ENCODE data around the gene WNT5B. TPM values are rescaled to one million over a fixed set of nuclear protein-coding genes. Genes with fewer than 3 reads are reported as not detected.

WNT5B gene
- total RNA-seq, 2 experiments from 2014 or later: 0.86 to 14.7 TPM

DNA sequence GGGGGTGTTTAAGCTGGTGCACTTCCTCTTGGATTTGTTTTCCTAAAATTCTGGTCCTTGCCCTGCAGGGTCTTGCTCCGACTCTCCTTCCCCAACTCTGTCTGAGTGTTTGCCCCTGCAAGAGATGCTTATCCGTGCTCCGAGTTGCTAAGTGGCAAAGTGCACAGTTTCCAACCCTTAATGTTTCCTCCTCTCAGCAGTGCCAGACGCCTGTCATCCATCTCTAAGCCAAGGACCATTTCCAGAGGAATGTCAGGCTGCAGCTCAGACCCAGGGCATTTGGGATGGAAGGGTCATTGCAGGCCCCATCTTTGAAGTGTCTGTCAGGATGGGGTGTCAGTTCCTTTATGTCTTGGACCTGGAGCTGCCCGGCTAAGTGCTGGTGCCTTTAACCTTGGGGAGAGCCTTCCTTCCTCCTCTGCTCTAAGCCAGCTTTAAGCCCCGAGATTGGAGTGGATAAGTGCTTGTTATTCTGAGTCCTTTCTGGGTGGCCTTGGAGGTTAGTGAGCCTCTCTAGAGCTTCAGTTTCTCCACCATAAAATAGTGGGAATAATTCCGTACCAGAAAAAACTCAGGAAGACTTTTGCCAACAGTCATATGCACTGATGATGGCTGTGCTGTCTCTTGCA lies 15.0 kb downstream of the WNT5B start:
- Histone ChIP-seq H3K27ac (ENCODE audit: low read depth, low read length, poor library complexity, severe bottlenecking) (no peak overlapping the region), H3K36me3 (ENCODE audit: insufficient read depth, low read length) (no peaks in the 10 kb centered on the region), H2AFZ (ENCODE audit: low read length) (no peak overlapping the region), H4K20me1 (ENCODE audit: insufficient read depth, low read length) (no peaks in the 10 kb centered on the region), H3K4me3 (ENCODE audit: low read depth, low read length, poor library complexity, severe bottlenecking) (no peak overlapping the region), H3K9me2 (ENCODE audit: insufficient read depth, low read length) (no peaks in the 10 kb centered on the region), H3K9me3 (ENCODE audit: low read length) (no peaks in the 10 kb centered on the region), H3K79me2 (ENCODE audit: insufficient read depth, low read depth, low read length) (no peaks in the 10 kb centered on the region), H3K4me1 (ENCODE audit: insufficient read depth, low read length, poor library complexity, severe bottlenecking) (no peaks in the 10 kb centered on the region), H3K4me2 (ENCODE audit: low read length) (no peak overlapping the region)
- TF ChIP-seq, protein P1, sequence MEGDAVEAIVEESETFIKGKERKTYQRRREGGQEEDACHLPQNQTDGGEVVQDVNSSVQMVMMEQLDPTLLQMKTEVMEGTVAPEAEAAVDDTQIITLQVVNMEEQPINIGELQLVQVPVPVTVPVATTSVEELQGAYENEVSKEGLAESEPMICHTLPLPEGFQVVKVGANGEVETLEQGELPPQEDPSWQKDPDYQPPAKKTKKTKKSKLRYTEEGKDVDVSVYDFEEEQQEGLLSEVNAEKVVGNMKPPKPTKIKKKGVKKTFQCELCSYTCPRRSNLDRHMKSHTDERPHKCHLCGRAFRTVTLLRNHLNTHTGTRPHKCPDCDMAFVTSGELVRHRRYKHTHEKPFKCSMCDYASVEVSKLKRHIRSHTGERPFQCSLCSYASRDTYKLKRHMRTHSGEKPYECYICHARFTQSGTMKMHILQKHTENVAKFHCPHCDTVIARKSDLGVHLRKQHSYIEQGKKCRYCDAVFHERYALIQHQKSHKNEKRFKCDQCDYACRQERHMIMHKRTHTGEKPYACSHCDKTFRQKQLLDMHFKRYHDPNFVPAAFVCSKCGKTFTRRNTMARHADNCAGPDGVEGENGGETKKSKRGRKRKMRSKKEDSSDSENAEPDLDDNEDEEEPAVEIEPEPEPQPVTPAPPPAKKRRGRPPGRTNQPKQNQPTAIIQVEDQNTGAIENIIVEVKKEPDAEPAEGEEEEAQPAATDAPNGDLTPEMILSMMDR (conservative IDR thresholded peaks at IDR 0.05; ENCODE audit: low read length): no peak
- TF ChIP-seq EZH2phosphoT487 (IDR thresholded peaks at IDR 0.05; ENCODE audit: borderline replicate concordance, low read depth, low read length): no peak
- intact Hi-C loops (cut with micrococcal nuclease; ENCODE audit: unreplicated experiment): no loop called here
- CTCF ChIA-PET (ENCODE audit: unreplicated experiment): no interaction called here
- no TSS peak for BruUV-seq (replicated peaks)
- POLR2A ChIA-PET: no interaction called here
- DNase-seq (ENCODE audit: low spot score): no peak

DNA sequence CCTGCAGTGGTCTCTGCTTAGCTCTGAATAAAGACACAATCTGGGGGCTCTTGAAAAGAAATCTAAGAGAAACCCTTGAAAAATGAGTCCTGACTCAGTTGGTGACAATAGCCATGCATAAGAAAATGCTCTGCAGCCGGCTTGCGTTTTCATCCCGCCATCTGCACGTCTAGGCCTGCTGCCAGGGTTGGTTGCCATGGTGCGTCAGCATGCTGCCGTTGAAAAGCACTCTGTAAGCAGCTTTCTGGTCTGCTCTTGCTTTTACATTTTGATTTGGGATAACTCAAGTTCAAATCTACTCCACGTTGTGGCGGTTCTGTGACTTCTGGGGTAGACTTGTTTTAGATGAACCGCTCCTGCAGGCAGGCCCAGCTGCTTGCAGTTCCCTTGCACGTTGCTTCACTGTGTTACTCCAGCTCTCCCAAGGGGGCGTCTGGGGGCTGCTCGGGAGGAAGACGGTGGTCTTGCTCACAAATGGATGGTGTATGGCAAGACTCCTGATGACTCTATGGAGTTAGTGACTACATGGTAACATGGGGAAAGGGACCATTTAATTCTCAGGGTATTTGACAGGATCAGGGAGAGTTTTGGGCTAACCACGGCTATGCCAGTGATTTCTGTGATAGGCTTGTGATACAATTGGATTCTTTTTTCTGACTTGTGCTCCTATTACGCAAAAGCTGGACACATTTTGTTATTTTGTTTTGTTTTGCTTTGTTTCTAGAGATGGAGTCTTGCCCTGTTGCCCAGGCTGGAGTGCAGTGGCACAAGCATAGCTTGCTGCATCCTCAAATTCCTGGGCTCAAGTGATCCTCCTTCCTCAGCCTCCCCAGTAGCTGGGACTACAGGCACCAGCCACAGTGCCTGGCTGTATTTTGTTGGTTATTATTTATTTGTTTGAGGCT lies 15.8 kb downstream of the WNT5B start:
- Histone ChIP-seq H3K36me3 (ENCODE audit: insufficient read depth, low read length) (no peaks in the 10 kb centered on the region), H3K4me3 (ENCODE audit: low read depth, low read length, poor library complexity, severe bottlenecking) (no peak overlapping the region), H3K9me2 (ENCODE audit: insufficient read depth, low read length) (no peaks in the 10 kb centered on the region), H3K9me3 (ENCODE audit: low read length) (no peaks in the 10 kb centered on the region), H3K4me2 (ENCODE audit: low read length) (no peak overlapping the region), H4K20me1 (ENCODE audit: insufficient read depth, low read length) (no peaks in the 10 kb centered on the region), H3K27ac (ENCODE audit: low read depth, low read length, poor library complexity, severe bottlenecking) (no peak overlapping the region), H3K79me2 (ENCODE audit: insufficient read depth, low read depth, low read length) (no peaks in the 10 kb centered on the region), H2AFZ (ENCODE audit: low read length) (no peak overlapping the region), H3K4me1 (ENCODE audit: insufficient read depth, low read length, poor library complexity, severe bottlenecking) (no peaks in the 10 kb centered on the region)
- no TSS peak for BruUV-seq (replicated peaks)
- ChIA-PET POLR2A (no interaction called here), CTCF (ENCODE audit: unreplicated experiment) (no interaction called here)
- DNase-seq (ENCODE audit: low spot score): no peak
- no peak for TF ChIP-seq EZH2phosphoT487 (IDR thresholded peaks at IDR 0.05; ENCODE audit: borderline replicate concordance, low read depth, low read length)
- TF ChIP-seq, protein P1 (conservative IDR thresholded peaks at IDR 0.05; ENCODE audit: low read length): no peak
- intact Hi-C loops (cut with micrococcal nuclease; ENCODE audit: unreplicated experiment): no loop called here

DNA sequence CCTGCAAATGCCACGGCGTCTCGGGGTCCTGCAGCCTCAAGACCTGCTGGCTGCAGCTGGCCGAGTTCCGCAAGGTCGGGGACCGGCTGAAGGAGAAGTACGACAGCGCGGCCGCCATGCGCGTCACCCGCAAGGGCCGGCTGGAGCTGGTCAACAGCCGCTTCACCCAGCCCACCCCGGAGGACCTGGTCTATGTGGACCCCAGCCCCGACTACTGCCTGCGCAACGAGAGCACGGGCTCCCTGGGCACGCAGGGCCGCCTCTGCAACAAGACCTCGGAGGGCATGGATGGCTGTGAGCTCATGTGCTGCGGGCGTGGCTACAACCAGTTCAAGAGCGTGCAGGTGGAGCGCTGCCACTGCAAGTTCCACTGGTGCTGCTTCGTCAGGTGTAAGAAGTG lies 16.8 kb downstream of the WNT5B start:
- TF ChIP-seq EZH2phosphoT487 (IDR thresholded peaks at IDR 0.05; ENCODE audit: borderline replicate concordance, low read depth, low read length): no peak
- TF ChIP-seq, protein P1 (conservative IDR thresholded peaks at IDR 0.05; ENCODE audit: low read length): no peak
- Histone ChIP-seq H3K4me1 (ENCODE audit: insufficient read depth, low read length, poor library complexity, severe bottlenecking) (no peaks in the 10 kb centered on the region), H3K4me2 (ENCODE audit: low read length) (no peak overlapping the region), H3K9me2 (ENCODE audit: insufficient read depth, low read length) (no peaks in the 10 kb centered on the region), H3K9me3 (ENCODE audit: low read length) (no peaks in the 10 kb centered on the region), H2AFZ (ENCODE audit: low read length) (no peak overlapping the region), H4K20me1 (ENCODE audit: insufficient read depth, low read length) (no peaks in the 10 kb centered on the region), H3K36me3 (ENCODE audit: insufficient read depth, low read length) (no peaks in the 10 kb centered on the region), H3K79me2 (ENCODE audit: insufficient read depth, low read depth, low read length) (no peaks in the 10 kb centered on the region), H3K4me3 (ENCODE audit: low read depth, low read length, poor library complexity, severe bottlenecking) (no peak overlapping the region), H3K27ac (ENCODE audit: low read depth, low read length, poor library complexity, severe bottlenecking) (no peak overlapping the region)
- no peak for DNase-seq (ENCODE audit: low spot score)
- no TSS peak for BruUV-seq (replicated peaks)
- ChIA-PET CTCF (ENCODE audit: unreplicated experiment) (no interaction called here), POLR2A (interaction anchor here (1.0 kb wide), 1 partner anchor 42 kb away, joined by 3 read pairs; no protein-coding TSS in a partner anchor)
- intact Hi-C loops (cut with micrococcal nuclease; ENCODE audit: unreplicated experiment): no loop called here
